Ishikawa (cell line): ENCODE results near the gene TP53.

ENCODE experiments used
- CREB1 ChIP-seq: IDR thresholded peaks from 2 replicates; pipeline ENCODE4 v1.6.1; 2012; ENCODE audit warnings: low read depth
- EP300 ChIP-seq: IDR thresholded peaks from 2 replicates; pipeline ENCODE4 v1.6.1; 2012; ENCODE audit warnings: borderline replicate concordance
- TCF12 ChIP-seq: IDR thresholded peaks from 2 replicates; pipeline ENCODE4 v1.6.1; 2012; ENCODE audit warnings: low read depth
- ZBTB7A ChIP-seq: IDR thresholded peaks from 2 replicates; pipeline ENCODE4 v1.6.1; 2012; ENCODE audit warnings: low read depth

- TF ChIP-seq TCF12 (no peak), CREB1 (no peak), EP300 (no peak), ZBTB7A (no peak)
These were observed 14.1 kb downstream of the TP53 start for GRCh38 chr17:7673239-7673638.
